Endothelial cell of umbilical vein (primary cell): ENCODE data around the gene SCARF2. TPM values are rescaled to one million over a fixed set of nuclear protein-coding genes. Genes with fewer than 3 reads are reported as not detected.
"Not testable (repeated sequence)": the region's sequence is repeated elsewhere in the genome, so short reads cannot be mapped to it uniquely, and the experiment has no call there.

Source experiments
- BruUV-seq: library from RNA; stranded (reverse); fragments of 400-500 nt; replicated peaks from 2 replicates; lab custom pipeline; 2021; lab: Mats Ljungman, UMichigan
- CTCF ChIA-PET: fragments of 300-600, 350-600 bp; sonication (Branson Sonifier 250); formaldehyde crosslinking; loops from one replicate; lab custom pipeline; 2021; ENCODE audit warnings: antibody characterized with exemption, inconsistent platforms; lab: Charles Lee
- POLR2A ChIA-PET: fragments of 300-600, 350-600 bp; sonication (Branson Sonifier 250); formaldehyde crosslinking; loops from one replicate; lab custom pipeline; 2021; ENCODE audit warnings: antibody characterized with exemption, inconsistent platforms; lab: Charles Lee
- DNase-seq: peaks from one replicate; pipeline ENCODE4 v3.0.0-alpha.2; 2011; ENCODE audit warnings: low read depth, low spot score
- FAIRE-seq: peaks from 2 replicates; lab custom pipeline; 2011; peaks lifted over from hg19 to GRCh38; lab: Jason Lieb, UNC
- H2AFZ ChIP-seq: 2 replicates; pipeline ENCODE4 v1.6.0; 2012; ENCODE audit warnings: low read depth, low read length, control low read depth, inconsistent platforms
- H3K27ac ChIP-seq: 2 replicates; pipeline ENCODE4 v1.5.1; 2011; ENCODE audit warnings: low read depth, mild to moderate bottlenecking, control low read depth, low read length, moderate library complexity; ENCODE audit not compliant: insufficient read depth
- H3K27me3 ChIP-seq, 2 experiments: 2 replicates each; pipeline versions ENCODE4 v1.6.0 to v1.6.1; 2011; ENCODE audit warnings: low read length in 2 of 2, mixed read lengths in 1 of 2; ENCODE audit not compliant: control insufficient read depth in 2 of 2, insufficient read depth in 2 of 2
- H3K36me3 ChIP-seq, 2 experiments: 2 replicates in 1 of 2; 3 replicates in 1 of 2; pipeline ENCODE4 v1.5.1; 2011; ENCODE audit warnings: low read length in 2 of 2, mild to moderate bottlenecking in 1 of 2, moderate library complexity in 1 of 2; ENCODE audit not compliant: control insufficient read depth in 2 of 2, insufficient read depth in 2 of 2; ENCODE audit errors: extremely low read depth in 1 of 2
- H3K4me1 ChIP-seq: 3 replicates; pipeline ENCODE4 v1.5.1; 2011; ENCODE audit warnings: mild to moderate bottlenecking, low read length; ENCODE audit not compliant: control insufficient read depth, insufficient read depth; ENCODE audit errors: extremely low read depth
- H3K4me2 ChIP-seq: 2 replicates; pipeline ENCODE4 v1.6.1; 2011; ENCODE audit warnings: low read length, control low read depth, mixed read lengths; ENCODE audit not compliant: insufficient read depth
- H3K4me3 ChIP-seq, 3 experiments: fragments of 200-600 bp in 1 of 3; sonication (generic), shearing (Covaris generic) in 1 of 3; replicated peaks in 1 of 3; 2 replicates each; pipeline ENCODE4 v1.5.1; 2011 to 2016; ENCODE audit warnings: control low read depth in 3 of 3, low read length in 3 of 3, mild to moderate bottlenecking in 2 of 3, inconsistent platforms in 1 of 3, low read depth in 1 of 3, moderate library complexity in 1 of 3; ENCODE audit not compliant: insufficient read depth in 1 of 3
- H3K79me2 ChIP-seq: 2 replicates; pipeline ENCODE4 v1.6.0; 2012; ENCODE audit warnings: low read length, inconsistent platforms; ENCODE audit not compliant: control insufficient read depth, insufficient read depth
- H3K9ac ChIP-seq: replicated peaks from 2 replicates; pipeline ENCODE3; 2011; ENCODE audit warnings: low read length, control low read depth; ENCODE audit not compliant: insufficient read depth; ENCODE audit errors: extremely low read depth
- H3K9me1 ChIP-seq: replicated peaks from 3 replicates; pipeline ENCODE4 v1.6.0; 2011; ENCODE audit warnings: mild to moderate bottlenecking, low read length; ENCODE audit not compliant: control insufficient read depth, insufficient read depth; ENCODE audit errors: extremely low read depth
- H3K9me3 ChIP-seq: replicated peaks from 2 replicates; pipeline ENCODE4 v1.5.1; 2012; ENCODE audit warnings: low read length, inconsistent platforms; ENCODE audit not compliant: control insufficient read depth, insufficient read depth
- H4K20me1 ChIP-seq: replicated peaks from 2 replicates; pipeline ENCODE3; 2011; ENCODE audit warnings: mild to moderate bottlenecking, low read length; ENCODE audit not compliant: control insufficient read depth, insufficient read depth; ENCODE audit errors: extremely low read depth
- CTCF ChIP-seq, 2 donors: IDR thresholded peaks; 1 replicate in 1 of 2; 2 replicates in 1 of 2; pipeline ENCODE4 v1.5.1; 2011; ENCODE audit warnings: low read length in 2 of 2, mild to moderate bottlenecking in 2 of 2, moderate library complexity in 2 of 2, control low read depth in 1 of 2, inconsistent platforms in 1 of 2, low read depth in 1 of 2; ENCODE audit not compliant: insufficient read depth in 1 of 2; ENCODE audit errors: extremely low read depth in 1 of 2
- FOS ChIP-seq: IDR thresholded peaks from 2 replicates; pipeline ENCODE4 v1.6.1; 2011; ENCODE audit warnings: mild to moderate bottlenecking, low read length, moderate library complexity, borderline replicate concordance; ENCODE audit not compliant: insufficient read depth
- dilution Hi-C: fragments of 300-500 bp; cut with MboI; formaldehyde crosslinking; loops from one replicate; pipeline ENCODE4 v1.15.0; 2019; ENCODE audit warnings: low sequenced_read_pairs; ENCODE audit not compliant: extremely low pct_ligation_motif_present
- intact Hi-C: fragments of 100-400 bp; cut with micrococcal nuclease; formaldehyde crosslinking; loops from one replicate; pipeline ENCODE4 v1.10.0; 2022
- polyA plus RNA-seq, 4 experiments: library from polyadenylated mRNA; depleted of rRNA in 3 of 4; stranded (reverse) in 3 of 4; unstranded in 1 of 4; fragments of >200 nt; gene quantifications; 2 replicates each; pipeline versions ENCODE4 v1.2.1 to v1.2.3, GENCODE V29; 2011 to 2012; ENCODE audit warnings: missing spikeins in 1 of 4
- total RNA-seq: library from RNA; stranded (reverse); gene quantifications from 2 replicates; pipeline ENCODE4 v1.2.3, GENCODE V29; 2021

SCARF2 gene
- total and polyA plus RNA-seq, 2 donors (not counting 3 experiments of a cell fraction or from before 2014, with no cell fraction given), result 15.7 to 20.1 TPM

- Histone ChIP-seq H3K27ac (no peak overlapping the region), H3K4me3 (no peak overlapping the region), H2AFZ (no peak overlapping the region), H3K9me3 (no peaks in the 10 kb centered on the region), H4K20me1 (no peaks in the 10 kb centered on the region), H3K9ac (no peak overlapping the region), H3K4me2 (no peak overlapping the region), H3K27me3 (peaks cover 2 to 12% of the 10 kb centered on the region in 2 experiments), H3K4me1 (no peaks in the 10 kb centered on the region), H3K79me2 (no peaks in the 10 kb centered on the region), H3K36me3 (no peaks in the 10 kb centered on the region), H3K9me1 (no peaks in the 10 kb centered on the region)
- TF ChIP-seq FOS (no peak), CTCF (IDR thresholded peaks at IDR 0.05; ENCODE audit: extremely low read depth in 1 of 2, insufficient read depth in 1 of 2, low read depth in 1 of 2, low read length in 2 of 2) (no peak)
- CTCF ChIA-PET, result interaction anchor here (0.7 to 1.0 kb wide), 3 partner anchors 14 to 1297 kb away, joined by 3 read pairs; no protein-coding TSS in a partner anchor
- intact Hi-C loops (no loop called here), dilution Hi-C loops (no loop called here)
- BruUV-seq, result no TSS peak
- DNase-seq, result no peak
- POLR2A ChIA-PET, result no interaction called here
- no peak for FAIRE-seq
Observed at GRCh38 chr22:20378110-20378509, 59.5 kb downstream of the SCARF2 start.

GRCh38 chr22:20376983-20377382 lies 60.6 kb downstream of the SCARF2 start:
- H3K27ac ChIP-seq, H3K9me3 ChIP-seq, H3K9me1 ChIP-seq, H3K4me2 ChIP-seq, H3K4me3 ChIP-seq, BruUV-seq, H4K20me1 ChIP-seq, POLR2A ChIA-PET, H3K79me2 ChIP-seq, H3K9ac ChIP-seq, H3K36me3 ChIP-seq, H3K4me1 ChIP-seq, intact Hi-C loops, DNase-seq, FAIRE-seq, dilution Hi-C loops, CTCF ChIA-PET, H2AFZ ChIP-seq: not testable (repeated sequence)
- peaks cover 2 to 12% of the 10 kb centered on the region in 2 experiments for H3K27me3 ChIP-seq

GRCh38 chr22:20376281-20376680 lies 61.3 kb downstream of the SCARF2 start:
- H3K79me2 ChIP-seq, H3K9ac ChIP-seq, H3K4me3 ChIP-seq, H3K4me2 ChIP-seq, H2AFZ ChIP-seq, H3K9me3 ChIP-seq, intact Hi-C loops, FAIRE-seq, DNase-seq, H3K4me1 ChIP-seq, H3K27ac ChIP-seq, CTCF ChIA-PET, POLR2A ChIA-PET, dilution Hi-C loops, H4K20me1 ChIP-seq, H3K36me3 ChIP-seq, H3K9me1 ChIP-seq, BruUV-seq: not testable (repeated sequence)
- H3K27me3 ChIP-seq, result peaks cover 2 to 12% of the 10 kb centered on the region in 2 experiments
